Naive B cell (primary cell): ENCODE data around the gene UBE3D. TPM values are rescaled to one million over a fixed set of nuclear protein-coding genes. Genes with fewer than 3 reads are reported as not detected.
"Not testable (repeated sequence)": the region's sequence is repeated elsewhere in the genome, so short reads cannot be mapped to it uniquely, and the experiment has no call there.

ENCODE experiments used
- ATAC-seq, 2 donors: fragments of 150-1000 bp; cut with Tn5 transposase; 2 replicates each; pipeline ENCODE4 v1.10.0; 2021; ENCODE audit warnings: low read depth in 2 of 2, mild to moderate bottlenecking in 2 of 2, moderate library complexity in 2 of 2
- DNase-seq: peaks from one replicate; pipeline ENCODE4 v3.0.0; 2022
- H3K27ac Mint-ChIP-seq, 6 donors: one replicate each; pipeline ENCODE4 v1.8.0; 2020 to 2022; ENCODE audit warnings: mild to moderate bottlenecking in 6 of 6, mixed read lengths in 6 of 6, moderate library complexity in 5 of 6, inconsistent platforms in 2 of 6
- H3K27me3 Mint-ChIP-seq, 3 donors: one replicate each; pipeline ENCODE4 v1.8.0; 2021 to 2022; ENCODE audit warnings: mixed read lengths in 3 of 3, mild to moderate bottlenecking in 1 of 3
- H3K36me3 Mint-ChIP-seq, 2 donors: one replicate each; pipeline ENCODE4 v1.8.0; 2020 to 2022; ENCODE audit warnings: mixed read lengths in 2 of 2, inconsistent platforms in 1 of 2, mild to moderate bottlenecking in 1 of 2
- H3K4me1 Mint-ChIP-seq, 3 donors: one replicate each; pipeline ENCODE4 v1.8.0; 2020 to 2022; ENCODE audit warnings: mixed read lengths in 3 of 3, inconsistent platforms in 1 of 3, mild to moderate bottlenecking in 1 of 3, moderate library complexity in 1 of 3
- H3K4me3 Mint-ChIP-seq, 8 donors: one replicate each; pipeline ENCODE4 v1.8.0; 2020 to 2022; ENCODE audit warnings: mild to moderate bottlenecking in 8 of 8, mixed read lengths in 8 of 8, moderate library complexity in 8 of 8, inconsistent platforms in 2 of 8
- H3K9me3 Mint-ChIP-seq, 7 donors: one replicate each; pipeline ENCODE4 v1.8.0; 2020 to 2022; ENCODE audit warnings: mixed read lengths in 7 of 7, mild to moderate bottlenecking in 5 of 7, inconsistent platforms in 2 of 7, moderate library complexity in 1 of 7
- polyA plus RNA-seq, 6 donors: library from polyadenylated mRNA; unstranded; fragments of 300-500 nt; fragmentation: Illumina TruSeq; gene quantifications; one replicate each; pipeline ENCODE4 v1.2.3, GENCODE V29; 2021; ENCODE audit warnings: low read depth in 6 of 6

The UBE3D gene
- polyA plus RNA-seq, 6 donors from 2014 or later: 1.4 to 4.6 (median 3.6) TPM

DNA sequence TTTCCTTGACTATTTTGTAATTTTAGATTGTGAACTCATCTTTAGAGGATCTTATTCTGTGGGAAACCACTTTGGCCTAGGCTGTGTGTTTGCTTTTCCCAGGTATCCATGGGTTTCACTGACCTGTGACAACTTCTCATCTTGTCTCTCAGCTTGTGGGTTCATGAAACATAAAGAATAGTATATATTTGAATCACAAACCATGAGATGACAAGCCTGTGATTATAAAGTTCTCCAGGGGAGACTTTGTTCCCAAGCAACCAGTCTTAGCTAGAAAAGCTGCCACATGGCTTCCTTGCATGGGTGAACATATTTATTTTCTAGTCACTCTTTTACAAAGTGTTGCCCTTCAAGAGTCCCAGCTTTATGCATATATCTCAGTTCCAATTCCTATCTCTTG is 201.9 kb downstream of the UBE3D start:
- Mint-ChIP-seq H3K9me3 (peaks cover 0 to 13% (median 3%) of the 10 kb centered on the region in 7 donors), H3K4me3 (no peak overlapping the region), H3K36me3 (no peaks in the 10 kb centered on the region), H3K27ac (no peak overlapping the region), H3K4me1 (no peaks in the 10 kb centered on the region), H3K27me3 (no peaks in the 10 kb centered on the region)
- ATAC-seq (no peak), DNase-seq (no peak)

- no peak for DNase-seq
- peaks cover 0 to 13% (median 3%) of the 10 kb centered on the region in 7 donors for H3K9me3 Mint-ChIP-seq
- H3K4me1 Mint-ChIP-seq: no peaks in the 10 kb centered on the region
- no peaks in the 10 kb centered on the region for H3K27me3 Mint-ChIP-seq
- ATAC-seq: no peak
- H3K36me3 Mint-ChIP-seq: no peaks in the 10 kb centered on the region
- H3K4me3 Mint-ChIP-seq: no peak overlapping the region
- no peak overlapping the region for H3K27ac Mint-ChIP-seq
Measured at GRCh38 chr6:82862543-82862942, 203.1 kb downstream of the UBE3D start.

DNA sequence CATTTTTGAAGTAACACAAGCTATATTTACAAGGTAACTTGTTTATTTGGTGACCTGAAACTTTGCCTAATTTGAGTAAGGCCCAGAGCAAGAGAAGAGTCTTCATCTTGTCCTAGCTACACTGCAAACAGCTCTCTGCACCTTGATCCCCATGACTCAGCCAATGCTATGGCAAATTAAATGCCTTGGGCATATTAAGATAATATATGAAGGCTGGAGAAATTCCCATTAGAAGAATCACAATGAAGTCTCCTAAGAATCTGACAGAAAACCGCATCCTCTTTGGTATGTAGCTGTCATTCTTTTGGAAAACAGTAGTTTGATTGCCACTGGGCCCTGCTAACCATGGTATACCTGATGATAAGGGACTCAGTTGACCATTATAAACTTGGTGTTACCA is 204.5 kb downstream of the UBE3D start:
- H3K27ac Mint-ChIP-seq: no peak overlapping the region
- no peaks in the 10 kb centered on the region for H3K27me3 Mint-ChIP-seq
- ATAC-seq (no peak), DNase-seq (no peak)
- no peaks in the 10 kb centered on the region for H3K36me3 Mint-ChIP-seq
- no peak overlapping the region for H3K4me3 Mint-ChIP-seq
- no peaks in the 10 kb centered on the region for H3K4me1 Mint-ChIP-seq
- peaks cover 0 to 13% (median 4%) of the 10 kb centered on the region in 7 donors for H3K9me3 Mint-ChIP-seq

DNA sequence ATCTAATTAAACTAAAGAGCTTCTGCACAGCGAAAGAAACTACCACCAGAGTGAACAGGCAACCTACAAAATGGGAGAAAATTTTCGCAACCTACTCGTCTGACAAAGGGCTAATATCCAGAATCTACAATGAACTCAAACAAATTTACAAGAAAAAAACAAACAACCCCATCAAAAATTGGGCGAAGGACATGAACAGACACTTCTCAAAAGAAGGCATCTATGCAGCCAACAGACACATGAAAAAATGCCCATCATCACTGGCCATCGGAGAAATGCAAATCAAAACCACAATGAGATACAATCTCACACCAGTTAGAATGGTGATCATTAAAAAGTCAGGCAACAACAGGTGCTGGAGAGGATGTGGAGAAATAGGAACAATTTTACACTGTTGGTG is 209.6 kb downstream of the UBE3D start:
- not testable (repeated sequence) for H3K4me1 Mint-ChIP-seq, DNase-seq, ATAC-seq, H3K27ac Mint-ChIP-seq, H3K4me3 Mint-ChIP-seq, H3K27me3 Mint-ChIP-seq
- Mint-ChIP-seq H3K9me3 (peaks cover 7 to 30% (median 19%) of the 10 kb centered on the region in 7 donors), H3K36me3 (peaks cover 9 to 16% of the 10 kb centered on the region in 2 donors)

DNA sequence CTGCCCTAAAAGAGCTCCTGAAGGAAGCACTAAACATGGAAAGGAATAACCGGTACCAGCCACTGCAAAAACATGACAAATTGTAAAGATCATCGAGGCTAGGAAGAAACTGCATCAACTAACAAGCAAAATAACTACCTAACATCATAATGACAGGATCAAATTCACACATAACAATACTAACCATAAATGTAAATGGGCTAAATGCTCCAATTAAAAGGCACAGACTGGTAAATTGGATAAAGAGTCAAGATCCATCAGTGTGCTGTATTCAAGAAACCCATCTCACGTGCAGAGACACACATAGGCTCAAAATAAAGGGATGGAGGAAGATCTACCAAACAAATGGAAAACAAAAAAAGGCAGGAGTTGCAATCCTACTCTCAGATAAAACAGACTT is 212.7 kb downstream of the UBE3D start:
- Mint-ChIP-seq H3K9me3 (peaks cover 7 to 46% (median 21%) of the 10 kb centered on the region in 7 donors), H3K36me3 (peaks cover 9 to 16% of the 10 kb centered on the region in 2 donors)
- not testable (repeated sequence) for H3K27me3 Mint-ChIP-seq, DNase-seq, H3K27ac Mint-ChIP-seq, H3K4me1 Mint-ChIP-seq, ATAC-seq, H3K4me3 Mint-ChIP-seq

DNA sequence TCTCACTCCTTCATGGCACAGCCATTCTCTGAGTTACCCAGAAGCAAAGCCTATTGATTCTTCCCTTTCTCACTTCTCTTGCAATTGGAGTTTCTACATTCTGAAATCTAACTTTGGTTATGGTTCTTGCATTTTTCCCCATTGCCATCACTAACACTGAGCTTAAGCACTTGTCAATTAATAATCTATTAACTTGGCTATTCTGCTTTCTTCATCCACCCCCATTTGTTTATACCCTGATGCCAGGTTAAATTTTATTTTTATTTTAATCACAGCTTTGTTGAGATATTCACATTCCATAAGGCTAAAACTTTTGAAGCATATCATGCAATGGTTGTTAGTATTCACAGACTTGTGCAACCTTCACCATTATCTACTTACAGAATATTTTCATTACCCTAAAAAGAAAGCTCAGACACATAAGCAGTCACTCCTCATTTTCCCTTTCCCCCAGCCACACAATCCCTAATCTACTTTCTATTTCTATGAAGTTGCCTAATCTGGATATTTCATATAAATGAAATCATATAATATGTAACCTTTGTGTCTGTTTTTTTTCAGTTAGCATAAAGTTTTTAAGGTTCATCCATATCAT is 222.3 kb downstream of the UBE3D start:
- H3K4me1 Mint-ChIP-seq: no peaks in the 10 kb centered on the region
- peaks cover 0 to 5% (median 0%) of the 10 kb centered on the region in 7 donors for H3K9me3 Mint-ChIP-seq
- H3K27ac Mint-ChIP-seq: no peak overlapping the region
- no peaks in the 10 kb centered on the region for H3K27me3 Mint-ChIP-seq
- no peaks in the 10 kb centered on the region for H3K36me3 Mint-ChIP-seq
- ATAC-seq: no peak
- H3K4me3 Mint-ChIP-seq: no peak overlapping the region
- DNase-seq: no peak

- Mint-ChIP-seq H3K27ac (no peak overlapping the region), H3K9me3 (peaks cover 0 to 5% (median 0%) of the 10 kb centered on the region in 7 donors), H3K4me1 (no peaks in the 10 kb centered on the region), H3K36me3 (no peaks in the 10 kb centered on the region), H3K27me3 (no peaks in the 10 kb centered on the region), H3K4me3 (no peak overlapping the region)
- DNase-seq (no peak), ATAC-seq (no peak)
Measured at GRCh38 chr6:82842721-82843120, 222.9 kb downstream of the UBE3D start.

Other genes with a start within 250 kb of the UBE3D start
- 1 to 10 TPM in 5 of 6 donors, under 1 TPM in 1; 0.14 to 7.7 (median 5.2) TPM for gene DOP1A, start 1.8 kb upstream of the UBE3D start, polyA plus RNA-seq
- gene PGM3, start 127.4 kb upstream of the UBE3D start, polyA plus RNA-seq: 10 to 100 TPM in 3 of 6 donors, 1 to 10 TPM in 3; 8.0 to 12.6 (median 9.7) TPM
- gene RWDD2A, start 127.5 kb upstream of the UBE3D start, polyA plus RNA-seq: 1 to 10 TPM; 1.9 to 4.1 (median 2.5) TPM